NCI-H2081 treated with DMSO at 0.1 percent for 48 hours (cell line): ENCODE data around the gene ZC3H8.

Experiments
- DNase-seq: peaks from one replicate; lab custom pipeline; 2025; lab: John Stamatoyannopoulos, UW

ZC3H8 gene

GRCh38 chr2:112195167-112195766, 59.6 kb downstream of the ZC3H8 start:
- no peak for DNase-seq

GRCh38 chr2:112194482-112194881, 60.4 kb downstream of the ZC3H8 start:
- DNase-seq = no peak

- DNase-seq = no peak
Measured at GRCh38 chr2:112194028-112194427, 60.8 kb downstream of the ZC3H8 start.

- no peak for DNase-seq
Measured at GRCh38 chr2:112189001-112189556, 65.8 kb downstream of the ZC3H8 start.

GRCh38 chr2:112187805-112188596, 66.8 kb downstream of the ZC3H8 start:
- DNase-seq = no peak

GRCh38 chr2:112187046-112187715, 67.7 kb downstream of the ZC3H8 start:
- no peak for DNase-seq

GRCh38 chr2:112185131-112185530, 69.7 kb downstream of the ZC3H8 start:
- no peak for DNase-seq

- DNase-seq = no peak
Measured at GRCh38 chr2:112184121-112184520, 70.7 kb downstream of the ZC3H8 start.

GRCh38 chr2:112183327-112184025, 71.4 kb downstream of the ZC3H8 start:
- DNase-seq = no peak

GRCh38 chr2:112182581-112183034, 72.2 kb downstream of the ZC3H8 start:
- DNase-seq = peak; percentile 17

- DNase-seq = no peak
Measured at GRCh38 chr2:112181571-112182290, 73.1 kb downstream of the ZC3H8 start.

GRCh38 chr2:112175958-112176573, 78.8 kb downstream of the ZC3H8 start:
- no peak for DNase-seq

- no peak for DNase-seq
Measured at GRCh38 chr2:112175333-112175732, 79.5 kb downstream of the ZC3H8 start.

- DNase-seq = no peak
Measured at GRCh38 chr2:112174383-112174782, 80.5 kb downstream of the ZC3H8 start.

GRCh38 chr2:112173646-112174319, 81.1 kb downstream of the ZC3H8 start:
- no peak for DNase-seq

GRCh38 chr2:112170495-112170894, 84.3 kb downstream of the ZC3H8 start:
- DNase-seq = no peak

- no peak for DNase-seq
Measured at GRCh38 chr2:112168422-112169124, 86.3 kb downstream of the ZC3H8 start.

GRCh38 chr2:112166806-112167499, 87.9 kb downstream of the ZC3H8 start:
- no peak for DNase-seq

- no peak for DNase-seq
Measured at GRCh38 chr2:112165296-112165695, 89.5 kb downstream of the ZC3H8 start.
